Measurements from ENCODE around the gene RAD54L. TPM values are rescaled to one million over a fixed set of nuclear protein-coding genes. Genes with fewer than 3 reads are reported as not detected.

RAD54L gene
- total and polyA plus RNA-seq, 2 of the 4 experiments (the other 2 are of a cell fraction): 4.8 to 10.6 TPM

- Histone ChIP-seq H3K36me3 (ENCODE audit: control insufficient read depth, insufficient read depth, low read length) (peaks cover 2% of the 10 kb centered on the region; the same call in 1 of the 2 replicates), H3K27me3 (ENCODE audit: control insufficient read depth, insufficient read depth, low read length) (no peaks in the 10 kb centered on the region), H3K4me3 (ENCODE audit: insufficient read depth, low read depth, low read length) (peak overlapping the region; percentile 75), H3K9ac (ENCODE audit: low read depth, low read length) (peak overlapping the region; percentile 82), H3K4me1 (ENCODE audit: control insufficient read depth, insufficient read depth, low read length) (peaks cover 5% of the 10 kb centered on the region), H4K20me1 (ENCODE audit: insufficient read depth, low read length) (peaks cover 35% of the 10 kb centered on the region), H3K56ac (ENCODE audit: extremely low read depth, insufficient read depth, low read length) (peak overlapping the region; percentile 55), H4K8ac (ENCODE audit: low read depth in 2 of 2, low read length in 2 of 2) (peak overlapping the region; percentile 3 to 76; a peak in 2 of 4 replicates), H3K23ac (ENCODE audit: low read depth, low read length) (peak overlapping the region; percentile 78), H2BK20ac (ENCODE audit: low read depth, low read length) (no peak overlapping the region), H3K14ac (replicated peaks; ENCODE audit: low read depth, low read length) (peak overlapping the region; percentile 81), H2AFZ (replicated peaks; ENCODE audit: low read length, poor library complexity) (peak overlapping the region; percentile 76), H3K18ac (ENCODE audit: low read depth, low read length) (no peak overlapping the region), H4K5ac (ENCODE audit: low read depth, low read length) (no peak overlapping the region; the same call in 1 of the 2 replicates), H2BK15ac (ENCODE audit: low read depth, low read length) (no peak overlapping the region), H2AK5ac (ENCODE audit: low read depth, low read length) (peak overlapping the region; percentile 81), H2AK9ac (replicated peaks; ENCODE audit: low read depth, low read length, poor library complexity) (peak overlapping the region; percentile 79), H2BK5ac (ENCODE audit: low read depth, low read length, poor library complexity, severe bottlenecking) (peak overlapping the region; percentile 59), H2BK120ac (ENCODE audit: low read depth, low read length) (no peak overlapping the region), H3K9me1 (ENCODE audit: insufficient read depth, low read length) (peaks cover 7% of the 10 kb centered on the region; the same call in 1 of the 2 replicates), H3K4ac (ENCODE audit: low read depth, low read length) (peak overlapping the region; percentile 62), H3K9me3 (ENCODE audit: control insufficient read depth, insufficient read depth, low read length) (no peaks in the 10 kb centered on the region), H3K79me1 (ENCODE audit: low read depth in 1 of 2, low read length in 2 of 2) (peaks cover 7 to 37% of the 10 kb centered on the region in 2 experiments; a peak in 3 of 4 replicates), H3K4me2 (ENCODE audit: low read depth, low read length) (peak overlapping the region; percentile 92), H4K91ac (ENCODE audit: insufficient read depth, low read depth, low read length) (peak overlapping the region; percentile 55; the same call in 1 of the 2 replicates), H3K27ac (ENCODE audit: insufficient read depth, low read length) (peak overlapping the region; percentile 73)
- TF ChIP-seq CHD1 (IDR thresholded peaks at IDR 0.05; ENCODE audit: low read depth, low read length) (no peak), MAZ (IDR thresholded peaks at IDR 0.05; ENCODE audit: borderline replicate concordance, low read depth, low read length) (no peak), RFX5 (IDR thresholded peaks at IDR 0.05; ENCODE audit: low read depth, low read length) (no peak), RAD21 (IDR thresholded peaks at IDR 0.05; ENCODE audit: low read length) (no peak), CEBPB (IDR thresholded peaks at IDR 0.05; ENCODE audit: low read depth, low read length) (no peak)
- dilution Hi-C loops (cut with HindIII; ENCODE audit: low sequenced_read_pairs, unreplicated experiment): no loop called here
- DNase-seq (no peak), ATAC-seq (ENCODE audit: low read depth) (no peak)
- POLR2A ChIA-PET (ENCODE audit: unreplicated experiment): no interaction called here
- in situ Hi-C loops (cut with MboI; ENCODE audit: low sequenced_read_pairs): no loop called here
- BruUV-seq (replicated peaks): TSS peak; percentile 82
- WGBS, 2 experiments (ENCODE audit: extremely low coverage in 2 of 2, insufficient read length in 1 of 2): no CpG with 5 or more reads among the region's 14 CpGs
- intact Hi-C loops (cut with micrococcal nuclease): loop anchor here (2.0 kb wide), 1 partner anchor 37 kb away; the partner anchor contains the start of gene NSUN4
- CTCF ChIA-PET: no interaction called here
These were observed 56.3 kb downstream of the RAD54L start for GRCh38 chr1:46303872-46304326.
